IPS DF 4.7 (cell line): ENCODE measurements around the gene KCTD12.

Source experiments
- DNase-seq: peaks from one replicate; pipeline ENCODE4 v3.0.0-alpha.2; 2013; ENCODE audit warnings: low spot score; ENCODE audit errors: extremely low read depth

KCTD12 gene

DNA sequence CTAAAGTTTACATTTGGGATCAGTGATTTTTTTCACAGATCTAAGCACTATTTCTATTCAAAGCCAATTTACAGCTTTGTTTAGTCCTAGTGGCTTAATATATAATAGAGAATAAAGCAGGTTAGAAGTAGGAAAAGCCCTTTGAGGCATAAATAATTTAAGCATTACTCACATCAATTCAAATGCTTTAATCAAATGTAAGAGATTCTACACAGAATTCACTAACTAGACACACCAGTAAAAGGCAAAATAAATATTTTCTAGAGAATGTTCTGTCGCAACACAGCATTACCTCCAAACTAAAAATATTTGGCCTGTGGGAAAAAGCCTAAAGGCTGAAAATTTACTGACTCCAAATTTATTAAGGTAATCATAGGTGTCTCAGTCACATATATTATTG, 31.3 kb downstream of the KCTD12 start:
- DNase-seq = no peak

DNA sequence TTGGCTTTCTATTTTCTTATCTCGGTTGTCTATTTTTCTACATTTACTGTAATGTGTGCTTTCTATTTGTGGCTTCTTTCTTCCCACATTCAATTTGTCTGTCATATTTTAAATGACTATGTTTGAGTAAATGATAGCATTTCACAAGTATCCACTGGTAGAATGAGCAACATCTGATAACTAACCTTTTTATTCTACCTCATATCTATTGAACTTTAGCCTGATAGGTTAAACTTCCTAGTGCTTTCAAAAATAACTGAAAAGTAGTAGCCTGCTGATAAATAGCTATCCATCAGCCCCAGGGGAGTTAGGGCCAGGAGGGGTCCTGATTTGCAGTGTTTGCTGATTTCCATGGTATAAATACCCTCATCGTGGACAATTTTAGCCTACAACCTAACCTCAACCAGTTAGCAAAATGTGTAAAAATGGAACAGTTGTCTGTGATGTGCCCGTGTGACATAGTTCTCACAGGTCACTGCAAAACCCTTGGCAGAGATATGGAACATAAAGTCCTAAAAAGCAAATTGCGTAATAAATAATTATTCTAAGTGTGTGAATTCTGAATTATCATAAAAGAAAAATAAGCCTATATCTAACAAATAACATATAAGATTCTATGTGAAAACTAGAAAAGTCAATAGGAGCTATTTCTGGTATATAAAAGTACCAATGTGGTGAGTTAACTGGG, 32.1 kb downstream of the KCTD12 start:
- DNase-seq = no peak

DNA sequence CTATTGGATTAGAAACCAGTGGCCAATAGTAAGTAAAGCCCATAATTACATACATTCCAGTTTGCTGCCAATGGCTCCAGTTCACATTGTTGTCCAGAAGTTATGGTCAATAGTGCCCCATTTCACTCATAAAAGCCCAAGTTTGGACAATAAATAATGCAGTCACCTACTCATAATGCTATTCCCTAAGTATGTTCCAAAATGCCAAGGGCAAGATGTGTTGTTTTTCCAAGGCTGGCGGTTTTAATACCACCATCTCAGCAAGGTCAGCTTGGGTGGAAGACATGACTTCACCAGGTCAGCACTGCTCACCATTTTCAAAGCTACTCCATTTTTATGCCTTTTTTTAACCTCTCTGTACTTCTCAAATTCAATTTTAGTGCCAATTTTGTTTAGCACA, 32.7 kb downstream of the KCTD12 start:
- no peak for DNase-seq

GRCh38 chr13:76852986-76853385, 33.2 kb downstream of the KCTD12 start:
- DNase-seq = no peak

DNA sequence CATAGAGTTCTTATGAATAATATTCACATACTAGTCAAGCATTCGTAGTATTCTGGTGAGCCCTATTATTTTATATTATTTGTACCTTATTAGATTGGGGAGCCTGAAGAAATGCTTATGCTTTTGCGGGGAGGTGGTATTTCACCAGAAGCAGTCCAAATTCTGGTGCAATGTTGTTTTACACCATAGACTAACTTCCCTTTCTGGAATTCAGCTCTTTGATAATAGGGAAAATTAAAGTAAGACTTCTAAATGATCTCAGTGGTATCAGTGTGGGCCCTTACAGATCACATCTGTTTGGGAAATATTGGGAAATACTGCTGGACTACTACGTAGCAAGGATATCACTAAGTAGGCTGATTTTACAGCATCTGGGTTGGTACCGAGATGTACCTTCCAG, 34.2 kb downstream of the KCTD12 start:
- no peak for DNase-seq

DNA sequence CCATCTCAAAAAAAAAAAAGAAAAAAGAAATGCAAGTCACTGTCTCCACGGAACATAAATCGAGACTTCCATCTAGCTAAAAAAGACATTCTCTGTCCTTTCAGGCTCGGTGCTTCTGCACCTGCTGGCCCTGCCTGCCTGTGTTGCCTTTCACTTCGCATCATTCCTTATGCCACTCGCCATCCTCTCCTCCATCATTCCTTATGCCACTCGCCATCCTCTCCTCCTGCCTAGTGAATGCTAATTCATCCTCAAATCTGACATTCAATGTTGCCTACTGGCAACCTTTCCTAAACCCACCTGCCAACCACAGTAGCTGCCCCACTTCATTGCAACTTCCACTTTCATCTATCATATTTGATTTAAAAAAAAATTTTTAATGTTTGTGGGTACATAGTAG, 36.7 kb downstream of the KCTD12 start:
- no peak for DNase-seq

- no peak for DNase-seq
These were observed 37.6 kb downstream of the KCTD12 start for GRCh38 chr13:76848596-76848995.

DNA sequence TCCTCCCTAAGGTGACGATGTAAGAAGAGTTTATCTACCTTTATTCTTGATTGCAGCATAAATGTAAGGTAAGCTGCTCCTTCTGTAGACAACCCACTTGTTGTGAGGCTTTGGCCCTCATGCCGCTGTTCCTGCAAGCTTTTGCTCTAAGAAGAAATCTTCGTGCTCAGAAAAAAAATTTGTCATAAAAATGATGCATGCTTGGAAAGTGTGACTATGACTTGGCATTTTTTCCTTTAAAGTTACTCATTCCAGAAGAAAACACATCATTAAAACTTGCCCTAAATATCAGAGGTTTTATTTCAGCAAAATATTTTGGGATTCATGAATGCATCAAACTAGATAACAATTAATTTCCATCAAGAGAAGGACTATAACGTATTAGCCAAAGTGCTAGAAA, 39.8 kb downstream of the KCTD12 start:
- DNase-seq = no peak

GRCh38 chr13:76845865-76846264, 40.3 kb downstream of the KCTD12 start:
- no peak for DNase-seq

DNA sequence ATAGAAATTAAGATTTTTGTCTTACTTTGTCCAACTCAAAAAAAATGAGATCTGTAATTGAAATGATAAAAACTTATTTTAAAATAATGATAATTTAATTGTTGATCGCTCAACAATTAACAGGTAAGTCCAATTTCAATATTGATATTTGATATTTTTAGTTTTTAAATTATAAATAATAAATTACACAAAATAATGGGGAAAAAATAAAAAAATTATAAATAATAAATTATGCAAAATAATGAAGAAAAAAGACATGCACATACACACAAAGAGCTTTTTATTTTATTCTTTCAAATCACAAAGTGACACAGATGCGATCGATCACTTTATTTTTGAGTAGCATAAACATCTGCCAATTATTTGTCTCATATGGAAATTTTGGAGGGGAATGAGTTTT, 40.8 kb downstream of the KCTD12 start:
- DNase-seq = no peak

DNA sequence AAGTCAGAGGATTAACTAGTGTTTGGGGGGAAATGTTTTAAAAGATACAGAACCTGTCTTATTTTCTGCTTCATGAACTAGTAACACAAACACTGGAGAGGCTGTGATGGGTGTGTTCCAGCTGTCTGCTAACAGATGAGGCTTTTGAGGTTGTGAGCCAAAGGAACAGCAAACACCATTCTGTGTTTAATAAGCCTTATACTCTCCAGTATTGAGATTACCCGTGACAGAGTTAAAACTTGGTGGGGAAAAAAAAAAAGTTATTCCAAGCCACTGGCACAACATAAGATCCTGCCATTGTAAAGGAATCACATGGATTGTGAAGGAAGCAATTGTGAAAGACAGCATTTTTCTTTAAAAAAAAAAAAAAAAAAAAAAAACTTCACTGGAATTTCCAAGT, 48.4 kb downstream of the KCTD12 start:
- DNase-seq = no peak

DNA sequence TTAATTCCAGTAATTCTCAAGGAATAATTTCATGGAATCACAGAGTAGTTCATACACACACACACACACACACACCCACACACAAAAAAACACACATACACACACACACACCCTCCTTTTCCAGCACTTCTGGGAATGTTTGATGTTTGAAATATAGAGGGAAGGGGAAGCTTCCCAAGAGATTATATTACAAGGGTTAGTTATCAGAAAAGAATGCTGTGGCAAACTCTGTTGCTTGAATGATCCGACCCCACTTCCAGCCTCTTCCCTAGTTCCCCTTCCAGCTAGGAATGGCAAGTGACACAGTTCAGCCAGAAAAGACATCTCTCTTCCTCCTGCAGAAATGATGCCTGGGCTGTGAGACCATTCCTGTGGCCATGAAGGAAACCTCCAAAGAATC, 49.9 kb downstream of the KCTD12 start:
- DNase-seq = no peak

DNA sequence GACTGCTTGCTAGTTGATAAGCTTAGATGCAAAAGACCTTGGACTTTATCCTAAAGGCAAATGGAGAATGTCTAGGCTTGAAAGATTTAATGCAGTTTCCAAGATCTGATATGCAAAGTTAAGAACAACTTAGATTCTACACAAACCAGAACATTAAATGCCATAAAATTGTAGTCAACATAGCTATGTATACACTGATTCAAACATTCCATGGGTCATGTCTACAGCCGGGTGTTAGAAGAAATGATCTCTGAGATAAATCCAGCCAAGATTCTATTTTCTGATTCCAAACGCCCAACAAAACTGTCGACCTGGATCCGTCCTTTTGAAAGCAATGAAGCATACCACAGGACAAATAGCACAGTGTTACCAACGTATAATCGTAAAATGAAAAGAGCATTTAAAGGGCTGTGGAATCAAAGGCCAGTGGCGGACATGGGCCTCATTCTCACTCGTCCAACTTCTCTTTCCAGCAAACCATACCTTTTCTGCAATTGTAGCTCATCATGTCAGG, 52.7 kb downstream of the KCTD12 start:
- DNase-seq = no peak

- no peak for DNase-seq
These were observed 53.8 kb downstream of the KCTD12 start for GRCh38 chr13:76832258-76832988.

- no peak for DNase-seq
These were observed 55.4 kb downstream of the KCTD12 start for GRCh38 chr13:76830805-76831204.
